Left hindlimb (tissue), 1 donor: ENCODE measurements around the gene ACSF3.

ENCODE experiments used
- DNase-seq: peaks from one replicate; pipeline ENCODE4 v3.0.0-alpha.2; 2018

Gene ACSF3

DNA sequence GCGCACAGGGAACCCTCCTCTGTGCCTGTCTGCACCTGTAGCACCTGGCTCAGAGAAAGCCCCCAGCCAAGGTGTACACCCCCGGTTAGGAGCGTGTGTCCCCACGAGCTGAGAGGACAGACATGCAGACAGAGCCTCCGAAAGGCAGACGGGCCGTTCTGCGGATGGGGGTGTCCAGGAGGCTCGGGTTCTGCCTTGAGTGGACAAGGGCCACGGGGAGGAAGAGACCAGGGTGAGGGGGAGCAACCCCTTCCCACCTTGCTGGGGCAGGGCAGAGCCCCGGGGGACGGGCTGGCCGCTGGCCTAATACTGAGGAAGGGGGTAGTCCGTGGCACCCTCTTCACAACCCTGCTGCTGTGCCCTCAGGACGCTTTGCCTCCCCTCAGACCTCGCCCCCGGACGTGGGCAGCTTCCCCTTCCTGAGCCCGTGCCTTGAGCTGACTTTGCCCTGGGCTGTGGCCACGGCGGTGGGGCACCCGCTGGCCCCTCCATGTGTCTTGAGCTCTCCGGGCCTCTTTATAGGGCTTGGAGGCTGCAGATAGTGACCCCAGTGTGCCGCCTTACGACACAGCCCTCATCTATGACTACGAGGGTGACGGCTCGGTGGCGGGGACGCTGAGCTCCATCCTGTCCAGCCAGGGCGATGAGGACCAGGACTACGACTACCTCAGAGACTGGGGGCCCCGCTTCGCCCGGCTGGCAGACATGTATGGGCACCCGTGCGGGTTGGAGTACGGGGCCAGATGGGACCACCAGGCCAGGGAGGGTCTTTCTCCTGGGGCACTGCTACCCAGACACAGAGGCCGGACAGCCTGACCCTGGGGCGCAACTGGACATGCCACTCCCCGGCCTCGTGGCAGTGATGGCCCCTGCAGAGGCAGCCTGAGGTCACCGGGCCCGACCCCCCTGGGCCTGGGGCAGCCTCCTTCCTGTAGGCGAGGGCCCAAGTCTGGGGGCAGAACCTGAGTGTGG lies 101.0 kb downstream of the ACSF3 start:
- peak; percentile 36 for DNase-seq

DNA sequence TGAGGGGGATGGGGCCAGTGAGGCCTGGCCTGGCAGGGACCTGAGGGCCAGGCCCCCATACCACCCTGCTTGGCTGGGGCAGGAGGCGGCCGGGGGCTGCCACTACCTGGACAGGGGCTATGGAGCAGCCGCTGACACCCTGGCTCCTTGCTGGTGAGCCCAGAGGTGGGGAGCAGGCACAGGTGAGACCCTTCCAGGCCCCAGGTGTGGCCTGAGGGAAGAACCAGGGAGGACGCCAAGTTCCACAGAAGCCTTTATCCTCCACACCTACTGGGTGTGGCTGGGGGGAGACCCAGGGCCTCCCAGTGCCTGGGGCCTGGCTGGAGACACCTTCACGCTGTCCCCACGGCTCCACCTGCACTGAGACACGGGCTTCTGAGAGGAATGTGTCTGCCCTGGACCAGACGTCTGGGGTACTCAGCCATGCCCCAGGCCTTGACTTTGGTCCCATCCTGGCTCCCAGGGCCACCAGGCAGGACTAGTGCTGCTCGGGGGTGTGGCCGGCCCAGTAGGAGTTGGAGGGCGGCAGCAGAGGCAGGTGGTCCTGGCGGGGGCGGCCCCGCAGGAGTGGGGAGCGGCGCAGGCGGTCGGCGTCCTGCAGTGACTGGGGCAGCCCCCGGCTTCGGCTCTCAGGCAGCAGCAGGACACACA lies 102.0 kb downstream of the ACSF3 start:
- peak; percentile 31 for DNase-seq

DNA sequence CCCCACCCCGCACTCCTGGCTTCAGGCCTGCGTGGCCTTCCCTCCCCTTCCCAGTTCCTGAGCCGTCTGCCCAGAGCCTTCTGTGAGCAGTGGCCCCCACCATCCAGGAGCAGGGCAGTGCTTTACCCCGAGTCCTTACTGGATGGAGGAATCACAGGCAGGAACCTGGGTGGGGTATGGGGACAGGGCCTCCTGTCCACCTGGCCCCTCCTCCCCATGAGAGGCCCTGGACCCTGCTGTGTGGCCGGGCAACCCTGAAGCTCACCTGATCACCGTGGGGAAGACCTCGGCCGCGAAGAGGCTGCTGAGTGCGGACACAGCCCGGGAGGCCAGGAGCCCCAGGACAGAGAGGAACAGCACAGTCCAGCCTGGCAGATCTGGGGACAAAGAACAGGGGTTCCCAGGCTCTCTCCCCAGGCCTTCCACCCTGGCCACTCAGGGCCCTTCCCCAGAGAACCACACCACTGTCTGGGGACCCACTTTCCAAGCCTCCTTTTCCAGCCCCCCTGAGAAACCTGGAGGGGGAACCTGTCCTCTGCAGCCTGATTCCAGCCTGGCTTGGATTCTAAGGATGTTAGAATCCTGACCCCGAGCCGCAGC lies 103.5 kb downstream of the ACSF3 start:
- DNase-seq, result peak; percentile 38

DNA sequence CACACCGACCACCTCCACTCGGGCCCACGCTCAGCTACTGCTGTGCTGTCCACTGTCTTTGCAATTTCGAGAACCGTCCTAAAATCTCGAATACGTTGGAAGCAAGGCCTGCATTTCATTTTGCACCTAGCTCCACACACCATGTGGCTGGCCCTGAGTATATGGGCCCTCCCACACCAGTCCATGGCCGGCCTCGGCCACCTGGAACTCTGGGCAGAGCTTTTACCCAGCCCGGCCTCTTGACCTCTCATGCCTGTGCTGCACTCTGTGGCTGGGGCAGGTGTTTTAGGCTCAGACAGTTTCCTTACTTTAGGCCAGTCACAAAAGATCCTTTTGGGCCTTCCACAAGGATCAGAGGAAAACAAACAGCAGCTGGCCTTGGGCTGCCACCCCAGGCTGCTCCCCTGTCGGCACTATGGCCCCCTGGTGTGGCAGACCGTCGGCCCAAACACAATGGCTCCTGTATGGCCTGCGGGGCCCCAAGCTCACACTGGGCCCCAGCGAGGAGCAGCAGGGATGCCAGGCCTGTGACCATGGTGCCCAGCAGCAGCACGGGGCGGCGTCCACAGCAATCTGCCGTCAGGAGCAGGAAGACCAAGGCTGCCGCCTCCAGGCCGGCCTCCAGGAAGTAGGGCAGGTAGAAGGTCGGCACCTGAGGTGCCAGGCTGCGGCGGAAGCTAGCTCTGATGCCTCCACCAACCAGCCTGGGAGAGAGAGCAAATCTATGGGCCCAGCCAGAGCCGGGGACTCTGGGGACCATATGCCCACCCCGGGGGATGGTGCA lies 104.2 kb downstream of the ACSF3 start:
- peak; percentile 42 for DNase-seq

GRCh38 chr16:89198417-89199240 lies 105.0 kb downstream of the ACSF3 start:
- DNase-seq, result no peak

GRCh38 chr16:89199241-89200123 lies 105.8 kb downstream of the ACSF3 start:
- no peak for DNase-seq

GRCh38 chr16:89200124-89200849 lies 106.6 kb downstream of the ACSF3 start, which contains the start of gene SLC22A31:
Gene SLC22A31 (minus strand): TSS chr16:89200537. CDS start chr16:89200501, 36 bp downstream.
- no peak for DNase-seq

GRCh38 chr16:89200850-89201411 lies 107.3 kb downstream of the ACSF3 start:
- no peak for DNase-seq

DNA sequence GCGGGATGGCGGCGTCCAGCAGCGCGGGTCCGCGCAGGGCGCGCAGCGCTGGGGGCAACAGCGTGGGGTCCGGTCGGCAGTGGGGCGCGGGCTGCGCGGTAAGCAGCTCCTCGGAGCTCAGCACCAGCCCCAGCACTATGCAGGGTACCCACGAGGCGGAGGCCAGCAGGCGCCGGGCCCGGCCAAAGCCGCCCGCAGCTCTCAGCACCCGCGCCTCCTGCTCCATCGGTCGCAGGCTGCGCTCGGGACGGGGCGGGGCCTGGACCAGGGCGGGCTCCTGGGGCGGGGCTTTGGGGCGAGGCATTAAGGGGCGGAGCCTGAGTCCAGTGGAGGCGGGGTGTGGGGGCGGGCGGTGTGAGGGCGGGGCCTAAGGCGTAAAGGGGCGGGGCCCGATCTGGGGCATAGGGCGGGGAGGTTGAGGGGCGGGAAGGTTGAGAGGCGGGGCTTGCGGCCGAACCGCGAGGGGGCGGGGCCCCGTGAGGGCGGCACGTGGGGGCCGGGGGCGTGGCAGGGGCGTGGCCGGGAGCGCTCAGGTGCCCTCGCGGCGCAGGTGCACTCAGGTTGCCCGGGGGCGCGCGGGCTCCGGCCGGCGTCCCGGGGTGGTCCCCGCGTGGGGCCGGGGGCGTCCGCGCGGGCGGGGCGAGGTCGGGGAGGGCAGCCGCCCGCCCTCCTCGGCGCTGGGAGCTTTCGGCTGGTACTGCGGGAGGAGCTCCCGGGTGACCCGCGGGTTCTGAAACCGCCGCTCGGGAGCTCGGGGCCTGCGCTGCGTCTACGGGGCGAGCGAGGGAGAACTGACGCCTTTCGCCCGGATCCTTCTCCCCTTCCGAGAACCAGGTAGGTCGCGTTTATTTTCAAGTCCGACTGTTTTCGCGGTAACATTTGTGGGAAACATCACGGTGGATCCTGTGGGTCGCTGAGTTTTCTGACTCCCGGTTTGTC lies 108.1 kb downstream of the ACSF3 start:
- DNase-seq, result no peak

- no peak for DNase-seq
These were observed 109.0 kb downstream of the ACSF3 start for GRCh38 chr16:89202422-89203215.
